Stimulated activated CD8-positive, alpha-beta memory T cell treated with anti-CD3 and anti-CD28 coated beads, Interleukin-2, amount 100 ng/mL, for 1 hour (primary cell): Measurements from ENCODE around the gene TRIM5.

Experiments
- DNase-seq, 2 donors: peaks; one replicate each; pipeline ENCODE4 v3.0.0-alpha.2; 2020; ENCODE audit warnings: low read depth in 2 of 2

Gene TRIM5

DNA sequence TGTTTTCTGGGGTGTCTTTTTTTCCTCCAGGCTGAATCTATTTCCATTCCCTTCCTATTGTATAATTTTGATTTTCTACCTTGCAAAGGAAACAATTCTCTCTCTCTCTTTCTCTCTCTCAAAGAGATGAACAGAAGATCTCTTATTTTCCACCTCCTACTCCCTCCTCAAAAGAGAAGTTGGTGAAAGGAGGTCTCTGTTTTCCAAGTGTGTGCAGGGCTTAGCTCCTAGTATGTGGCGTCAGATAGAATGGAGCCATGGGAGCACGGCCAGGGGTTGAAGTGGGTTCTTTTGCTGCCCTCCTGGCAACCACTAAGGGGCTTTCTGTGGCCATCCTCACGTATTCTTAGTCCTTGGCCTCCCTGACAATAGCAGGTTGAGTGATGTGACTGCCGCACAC lies 59.6 kb downstream of the TRIM5 start:
- DNase-seq = no peak

DNA sequence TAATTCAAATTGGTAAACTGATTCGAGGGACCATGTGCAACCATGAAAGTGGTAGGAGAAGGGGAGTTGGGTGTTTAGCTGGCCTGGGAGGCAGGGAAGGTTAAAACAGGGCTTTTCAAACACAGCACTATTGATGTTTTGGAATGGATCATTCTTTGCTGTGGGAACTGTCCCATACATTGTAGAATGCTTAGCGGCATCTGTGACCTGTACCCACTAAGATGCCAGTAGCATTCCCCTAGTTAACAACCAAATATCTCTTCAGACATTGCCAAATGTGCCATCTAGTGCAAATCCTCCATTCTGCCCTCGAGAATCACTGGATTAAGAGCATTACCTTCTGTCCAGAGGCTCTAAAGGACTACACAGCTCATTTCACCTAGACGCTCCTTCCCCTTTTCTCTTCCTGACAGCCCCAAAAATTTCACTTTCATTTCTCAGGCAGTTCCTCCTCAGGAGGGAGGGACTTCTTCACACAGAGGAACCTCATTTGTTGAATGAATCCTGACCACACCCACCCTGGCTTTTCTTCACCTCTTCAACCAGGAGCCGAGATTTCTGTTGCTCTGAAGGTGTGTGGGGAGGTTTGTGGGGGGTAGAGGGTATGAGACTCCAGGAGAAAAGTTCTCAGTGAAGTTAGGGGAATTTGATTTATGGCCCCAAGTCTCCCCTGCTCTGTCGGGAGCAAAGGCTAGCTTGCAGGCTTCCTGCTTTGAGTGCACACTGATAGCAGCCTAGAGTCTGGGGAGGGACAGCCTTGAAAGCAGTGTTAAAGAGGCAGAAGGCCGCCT lies 60.2 kb downstream of the TRIM5 start, which contains the start of gene TRIM34:
Gene TRIM34, plus strand, starts transcription at position 513 of the 791 bp plus-strand sequence. CDS start 7,331 bp downstream, outside the sequence.
- DNase-seq = peak; percentile 20 to 36

DNA sequence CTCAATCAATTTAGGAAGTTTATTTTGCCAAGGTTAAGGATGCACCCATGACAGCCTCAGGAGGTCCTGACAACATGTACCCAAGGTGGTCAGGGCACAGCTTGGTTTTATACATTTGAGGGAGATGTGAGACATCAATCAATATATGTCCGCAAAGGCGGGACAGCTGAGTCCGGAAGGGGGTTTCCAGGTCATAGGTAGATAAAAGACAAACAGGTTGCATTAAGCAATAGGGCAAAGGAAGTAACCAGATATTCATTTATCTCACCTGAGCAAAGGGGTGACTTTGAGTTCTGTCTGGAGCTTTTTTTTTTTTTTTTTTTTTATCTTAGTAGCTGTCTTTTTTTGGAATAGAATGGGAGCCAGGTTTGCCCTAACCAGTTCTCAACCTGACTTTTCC lies 62.1 kb downstream of the TRIM5 start:
- no peak for DNase-seq

DNA sequence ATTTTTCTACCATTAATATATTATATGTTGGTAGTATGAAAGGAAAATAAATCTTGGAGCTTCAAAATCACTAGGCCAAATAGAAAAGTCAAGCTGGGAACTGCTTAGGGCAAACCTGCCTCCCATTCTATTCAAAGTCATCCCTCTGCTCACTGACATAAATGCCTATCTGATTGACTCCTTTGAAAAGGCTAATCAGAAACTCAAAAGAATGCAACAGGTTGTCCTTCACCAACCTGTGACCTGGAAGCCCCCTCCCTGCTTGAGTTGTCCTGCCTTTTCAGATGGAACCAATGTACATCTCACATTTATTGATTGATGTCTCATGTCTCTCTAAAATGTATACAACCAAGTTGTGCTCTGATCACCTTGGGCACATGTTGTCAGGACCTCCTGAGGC lies 63.3 kb downstream of the TRIM5 start:
- DNase-seq = no peak

DNA sequence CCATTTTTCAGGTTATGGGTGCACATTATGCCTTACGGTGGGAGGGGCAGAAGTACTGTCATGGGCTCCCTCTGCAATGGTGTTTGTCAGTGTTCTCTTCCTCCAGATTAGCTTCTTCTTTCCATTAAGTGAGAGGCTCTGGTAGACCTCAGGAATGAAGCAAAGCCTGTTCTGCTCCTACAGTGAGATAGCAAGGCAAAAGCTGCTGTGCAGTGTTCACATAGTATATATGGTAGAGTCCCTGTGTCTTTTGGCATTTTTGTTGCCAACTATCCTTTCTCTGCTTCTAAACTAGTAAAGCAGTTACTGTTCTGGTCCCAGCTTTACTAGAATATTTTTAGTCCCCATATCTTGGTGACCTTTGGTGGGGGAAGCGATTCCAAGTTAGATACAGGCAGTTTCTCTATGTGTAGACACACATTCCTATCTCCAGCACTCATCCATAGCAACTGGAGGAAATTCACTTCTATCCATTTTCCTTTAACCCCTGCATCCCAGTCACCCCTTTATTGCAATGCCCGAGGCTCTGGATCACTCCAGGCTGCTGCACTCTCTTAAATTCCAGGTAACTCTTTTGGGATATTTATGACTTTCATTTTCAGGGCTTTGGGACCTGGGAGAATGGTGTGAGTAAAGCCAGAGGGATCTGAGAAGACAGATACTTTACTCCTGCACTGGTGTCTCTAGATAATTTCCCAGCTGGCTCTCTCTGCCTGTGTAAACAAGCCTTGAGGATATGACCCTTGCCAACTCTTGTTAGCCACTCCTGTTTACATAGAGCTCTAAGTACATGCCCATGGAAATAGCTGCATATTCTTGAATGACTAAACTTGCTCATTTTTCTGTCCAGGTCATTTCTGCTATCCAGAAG lies 64.0 kb downstream of the TRIM5 start:
- DNase-seq = no peak

DNA sequence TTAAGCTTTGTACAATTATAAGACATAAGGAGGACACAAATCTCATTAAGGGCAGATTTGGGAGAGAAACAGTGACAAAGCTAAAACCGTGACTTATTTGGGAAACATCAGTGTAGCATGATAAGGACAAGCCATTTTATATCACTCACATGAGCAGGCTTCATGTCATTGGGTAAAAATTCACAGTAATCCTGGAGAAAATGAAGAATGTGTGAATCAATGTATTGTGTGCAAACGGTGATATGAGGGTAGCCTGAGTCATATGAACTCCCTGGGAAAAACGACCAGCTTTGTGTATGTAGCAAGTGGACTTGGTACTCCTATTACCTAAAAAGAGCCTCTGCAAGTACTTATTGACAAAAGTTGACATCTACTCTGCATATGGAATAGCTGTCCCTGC lies 66.1 kb downstream of the TRIM5 start:
- DNase-seq = no peak
